ENCODE data around the gene RARB.

RARB gene

GRCh38 chr3:25423780-25424588 is 4.1 kb upstream of the RARB start:
- no peak for DNase-seq

- DNase-seq: no peak
Observed at GRCh38 chr3:25424614-25425013, 3.4 kb upstream of the RARB start.

GRCh38 chr3:25426408-25426807 is 1.7 kb upstream of the RARB start:
- no peak for DNase-seq

GRCh38 chr3:25427155-25427554 is 908 bp upstream of the RARB start:
- DNase-seq: no peak

- DNase-seq: no peak
Observed at GRCh38 chr3:25427563-25427941, 511 bp upstream of the RARB start.

GRCh38 chr3:25428789-25429335 is 799 bp downstream of the RARB start:
- DNase-seq: no peak

- no peak for DNase-seq
Observed at GRCh38 chr3:25429361-25430286, 1.6 kb downstream of the RARB start.

GRCh38 chr3:25430287-25430934 is 2.3 kb downstream of the RARB start:
- no peak for DNase-seq

- no peak for DNase-seq
Observed at GRCh38 chr3:25430935-25431770, 3.1 kb downstream of the RARB start.

- DNase-seq: no peak
Observed at GRCh38 chr3:25432176-25432720, 4.2 kb downstream of the RARB start.

GRCh38 chr3:25433106-25433505 is 5.0 kb downstream of the RARB start:
- no peak for DNase-seq

- no peak for DNase-seq
Observed at GRCh38 chr3:25433868-25434267, 5.8 kb downstream of the RARB start.

- DNase-seq: no peak
Observed at GRCh38 chr3:25437953-25438352, 9.9 kb downstream of the RARB start.

GRCh38 chr3:25438791-25439555 is 10.9 kb downstream of the RARB start:
- no peak for DNase-seq

- DNase-seq: no peak
Observed at GRCh38 chr3:25441234-25441856, 13.3 kb downstream of the RARB start.

- no peak for DNase-seq
Observed at GRCh38 chr3:25442486-25442885, 14.4 kb downstream of the RARB start.

GRCh38 chr3:25444273-25444672 is 16.2 kb downstream of the RARB start:
- DNase-seq: no peak

GRCh38 chr3:25445731-25446130 is 17.7 kb downstream of the RARB start:
- DNase-seq: no peak

GRCh38 chr3:25447285-25447684 is 19.2 kb downstream of the RARB start:
- DNase-seq: no peak

GRCh38 chr3:25447925-25448324 is 19.9 kb downstream of the RARB start:
- DNase-seq: no peak

Data from DMS 273 treated with DMSO at 0.1 percent for 48 hours (cell line).